ENCODE results near the gene ARHGAP42.

DNA sequence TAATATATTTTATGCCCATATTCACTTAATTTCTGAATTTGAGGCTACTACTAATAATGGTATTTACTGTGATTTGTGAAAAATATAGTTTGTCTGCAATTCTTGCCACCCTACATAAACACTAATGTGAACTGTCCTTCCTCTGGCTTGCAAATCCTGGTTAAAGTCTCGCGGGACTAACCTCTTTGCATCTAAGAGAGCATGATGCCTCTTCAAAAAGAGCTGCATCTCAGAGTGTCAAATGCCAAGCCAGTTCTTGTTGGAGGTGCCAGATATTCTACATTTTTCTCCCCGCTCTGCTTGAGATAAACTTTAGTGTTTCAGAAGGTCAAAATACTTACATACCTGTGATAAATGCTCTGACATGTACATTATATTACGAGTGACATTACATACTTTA lies 2.1 kb downstream of the ARHGAP42 start:
- TF ChIP-seq, protein P1, sequence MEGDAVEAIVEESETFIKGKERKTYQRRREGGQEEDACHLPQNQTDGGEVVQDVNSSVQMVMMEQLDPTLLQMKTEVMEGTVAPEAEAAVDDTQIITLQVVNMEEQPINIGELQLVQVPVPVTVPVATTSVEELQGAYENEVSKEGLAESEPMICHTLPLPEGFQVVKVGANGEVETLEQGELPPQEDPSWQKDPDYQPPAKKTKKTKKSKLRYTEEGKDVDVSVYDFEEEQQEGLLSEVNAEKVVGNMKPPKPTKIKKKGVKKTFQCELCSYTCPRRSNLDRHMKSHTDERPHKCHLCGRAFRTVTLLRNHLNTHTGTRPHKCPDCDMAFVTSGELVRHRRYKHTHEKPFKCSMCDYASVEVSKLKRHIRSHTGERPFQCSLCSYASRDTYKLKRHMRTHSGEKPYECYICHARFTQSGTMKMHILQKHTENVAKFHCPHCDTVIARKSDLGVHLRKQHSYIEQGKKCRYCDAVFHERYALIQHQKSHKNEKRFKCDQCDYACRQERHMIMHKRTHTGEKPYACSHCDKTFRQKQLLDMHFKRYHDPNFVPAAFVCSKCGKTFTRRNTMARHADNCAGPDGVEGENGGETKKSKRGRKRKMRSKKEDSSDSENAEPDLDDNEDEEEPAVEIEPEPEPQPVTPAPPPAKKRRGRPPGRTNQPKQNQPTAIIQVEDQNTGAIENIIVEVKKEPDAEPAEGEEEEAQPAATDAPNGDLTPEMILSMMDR (IDR thresholded peaks at IDR 0.05; ENCODE audit: low read depth, low read length), result no peak
- TF ChIP-seq POLR2A (IDR thresholded peaks at IDR 0.05; ENCODE audit: extremely low read depth, insufficient read length) (no peak), MYC (IDR thresholded peaks at IDR 0.05; ENCODE audit: low read depth, low read length) (no peak)
- TF ChIP-seq, protein P2, sequence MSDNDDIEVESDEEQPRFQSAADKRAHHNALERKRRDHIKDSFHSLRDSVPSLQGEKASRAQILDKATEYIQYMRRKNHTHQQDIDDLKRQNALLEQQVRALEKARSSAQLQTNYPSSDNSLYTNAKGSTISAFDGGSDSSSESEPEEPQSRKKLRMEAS (IDR thresholded peaks at IDR 0.05; ENCODE audit: low read depth, low read length), result no peak
